DND-41 (cell line): Measurements from ENCODE around the gene CENPB.

Source experiments
- CTCF ChIP-seq: IDR thresholded peaks from 2 replicates; pipeline ENCODE4 v1.5.1; 2012; ENCODE audit warnings: borderline replicate concordance, low read length, moderate library complexity, mild to moderate bottlenecking; ENCODE audit not compliant: poor library complexity, severe bottlenecking; ENCODE audit errors: extremely low read depth
- EZH2 ChIP-seq: IDR thresholded peaks from 3 replicates; pipeline ENCODE4 v1.6.1; 2012; ENCODE audit warnings: borderline replicate concordance, low read depth, mild to moderate bottlenecking, moderate library complexity, low read length, inconsistent platforms; ENCODE audit not compliant: severe bottlenecking

- TF ChIP-seq CTCF, result peak; percentile 28
- TF ChIP-seq EZH2, result no peak
Measured at GRCh38 chr20:3781153-3781910, 5.2 kb downstream of the CENPB start, which contains the start of gene SPEF1.
